ENCODE data around the gene DOLK. TPM values are rescaled to one million over a fixed set of nuclear protein-coding genes. Genes with fewer than 3 reads are reported as not detected.

Gene DOLK
- total RNA-seq, 1 experiment from 2014 or later = 14.8 TPM

GRCh38 chr9:128921881-128922763 lies 25.3 kb downstream of the DOLK start (continued):
- TF ChIP-seq, protein P1, sequence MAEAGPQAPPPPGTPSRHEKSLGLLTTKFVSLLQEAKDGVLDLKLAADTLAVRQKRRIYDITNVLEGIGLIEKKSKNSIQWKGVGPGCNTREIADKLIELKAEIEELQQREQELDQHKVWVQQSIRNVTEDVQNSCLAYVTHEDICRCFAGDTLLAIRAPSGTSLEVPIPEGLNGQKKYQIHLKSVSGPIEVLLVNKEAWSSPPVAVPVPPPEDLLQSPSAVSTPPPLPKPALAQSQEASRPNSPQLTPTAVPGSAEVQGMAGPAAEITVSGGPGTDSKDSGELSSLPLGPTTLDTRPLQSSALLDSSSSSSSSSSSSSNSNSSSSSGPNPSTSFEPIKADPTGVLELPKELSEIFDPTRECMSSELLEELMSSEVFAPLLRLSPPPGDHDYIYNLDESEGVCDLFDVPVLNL (CRISPR knock-in tag; IDR thresholded peaks at IDR 0.05; ENCODE audit: borderline replicate concordance, low read depth) = no peak

DNA sequence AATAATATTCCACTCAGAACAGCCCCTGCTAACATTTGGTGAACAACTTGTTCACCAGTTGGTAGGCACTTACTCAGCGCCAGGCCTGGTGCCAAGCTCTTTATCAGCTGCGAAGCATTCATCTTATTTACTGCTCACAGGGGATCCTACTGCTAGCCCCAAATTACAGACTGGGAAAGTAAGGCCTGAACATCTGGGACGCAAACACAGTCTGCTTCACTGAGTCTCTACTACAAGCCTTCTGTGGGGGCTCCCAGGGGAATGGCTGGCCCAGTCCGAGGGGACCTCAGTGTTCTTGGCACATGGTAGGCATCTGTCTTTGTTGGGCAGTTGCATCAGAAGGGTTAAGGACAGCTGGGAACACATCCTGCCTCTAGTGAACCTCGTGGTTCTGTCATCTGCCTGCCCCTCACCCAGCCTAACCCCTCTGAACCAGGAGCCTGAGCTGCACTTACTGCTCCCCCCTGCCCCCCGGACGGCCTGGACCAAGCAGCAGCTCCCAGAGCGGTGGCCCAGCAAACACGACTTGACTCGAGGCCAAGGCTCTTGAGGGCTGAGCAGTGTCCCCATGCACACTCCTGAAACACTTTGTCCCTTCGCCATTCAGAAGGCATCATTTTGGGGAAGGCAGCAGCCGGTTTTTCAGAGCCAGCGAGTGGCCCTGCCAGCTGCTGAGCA lies 26.9 kb downstream of the DOLK start, which contains the start of gene PHYHD1:
TSS of gene PHYHD1 (plus strand) at position 602 of the 678 bp plus-strand sequence. CDS start 1,342 bp downstream, outside the sequence.
- no peak for DNase-seq (ENCODE audit: low spot score)
- peaks cover 23% of the 10 kb centered on the region for H3K36me3 Mint-ChIP-seq
- peak within 1 kb of the TSS; percentile 69 for H3K27ac Mint-ChIP-seq
- H3K27me3 Mint-ChIP-seq (ENCODE audit: low read depth) = no peaks in the 10 kb centered on the region
- peak within 1 kb of the TSS; percentile 75 for H3K4me3 Mint-ChIP-seq
- H3K4me1 Mint-ChIP-seq = peaks cover 12% of the 10 kb centered on the region
- H3K9me3 Mint-ChIP-seq = no peaks in the 10 kb centered on the region
- CTCF ChIA-PET = interaction anchor here (1.2 to 1.9 kb wide), 4 partner anchors 41 to 188 kb away, joined by 3 to 5 read pairs (median 4); partner anchors contain the start of gene SH3GLB2
- no peak for ATAC-seq
- POLR2A ChIA-PET = no interaction called here
- TF ChIP-seq, protein P1 (CRISPR knock-in tag; IDR thresholded peaks at IDR 0.05; ENCODE audit: borderline replicate concordance, low read depth) = no peak
- TF ChIP-seq ZSCAN18 (CRISPR knock-in tag; IDR thresholded peaks at IDR 0.05) = no peak

GRCh38 chr9:128919402-128920089 lies 27.9 kb downstream of the DOLK start:
- Mint-ChIP-seq H3K4me3 (no peak overlapping the region), H3K9me3 (no peaks in the 10 kb centered on the region), H3K27ac (no peak overlapping the region), H3K4me1 (peaks cover 12% of the 10 kb centered on the region), H3K36me3 (peaks cover 24% of the 10 kb centered on the region), H3K27me3 (ENCODE audit: low read depth) (no peaks in the 10 kb centered on the region)
- ATAC-seq = no peak
- DNase-seq (ENCODE audit: low spot score) = no peak
- TF ChIP-seq, protein P2, sequence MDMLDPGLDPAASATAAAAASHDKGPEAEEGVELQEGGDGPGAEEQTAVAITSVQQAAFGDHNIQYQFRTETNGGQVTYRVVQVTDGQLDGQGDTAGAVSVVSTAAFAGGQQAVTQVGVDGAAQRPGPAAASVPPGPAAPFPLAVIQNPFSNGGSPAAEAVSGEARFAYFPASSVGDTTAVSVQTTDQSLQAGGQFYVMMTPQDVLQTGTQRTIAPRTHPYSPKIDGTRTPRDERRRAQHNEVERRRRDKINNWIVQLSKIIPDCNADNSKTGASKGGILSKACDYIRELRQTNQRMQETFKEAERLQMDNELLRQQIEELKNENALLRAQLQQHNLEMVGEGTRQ (CRISPR knock-in tag; IDR thresholded peaks at IDR 0.05) = no peak
- TF ChIP-seq FOXJ3 (CRISPR knock-in tag; IDR thresholded peaks at IDR 0.05; ENCODE audit: borderline replicate concordance) (no peak), NR1H2 (CRISPR knock-in tag; IDR thresholded peaks at IDR 0.05) (no peak), ZNF423 (CRISPR knock-in tag; IDR thresholded peaks at IDR 0.05) (no peak)
- ChIA-PET POLR2A (no interaction called here), CTCF (interaction anchor here (1.2 kb wide), 1 partner anchor 40 kb away, joined by 3 read pairs; no protein-coding TSS in a partner anchor)

- no peaks in the 10 kb centered on the region for H3K27me3 Mint-ChIP-seq (ENCODE audit: low read depth)
- no peak overlapping the region for H3K4me3 Mint-ChIP-seq
- no peak for DNase-seq (ENCODE audit: low spot score)
- H3K36me3 Mint-ChIP-seq = peaks cover 24% of the 10 kb centered on the region
- H3K9me3 Mint-ChIP-seq = no peaks in the 10 kb centered on the region
- ATAC-seq = no peak
- H3K27ac Mint-ChIP-seq = no peak overlapping the region
- POLR2A ChIA-PET = no interaction called here
- CTCF ChIA-PET = no interaction called here
- peaks cover 12% of the 10 kb centered on the region for H3K4me1 Mint-ChIP-seq
- TF ChIP-seq SMAD3 (CRISPR knock-in tag; IDR thresholded peaks at IDR 0.05; ENCODE audit: borderline replicate concordance) (no peak), PREB (CRISPR knock-in tag; IDR thresholded peaks at IDR 0.05; ENCODE audit: borderline replicate concordance) (no peak), EMX1 (CRISPR knock-in tag; IDR thresholded peaks at IDR 0.05) (no peak), ZNF263 (CRISPR knock-in tag; IDR thresholded peaks at IDR 0.05; ENCODE audit: low read depth) (no peak), ZNF138 (CRISPR knock-in tag; conservative IDR thresholded peaks at IDR 0.05) (no peak)
- TF ChIP-seq, protein P3, sequence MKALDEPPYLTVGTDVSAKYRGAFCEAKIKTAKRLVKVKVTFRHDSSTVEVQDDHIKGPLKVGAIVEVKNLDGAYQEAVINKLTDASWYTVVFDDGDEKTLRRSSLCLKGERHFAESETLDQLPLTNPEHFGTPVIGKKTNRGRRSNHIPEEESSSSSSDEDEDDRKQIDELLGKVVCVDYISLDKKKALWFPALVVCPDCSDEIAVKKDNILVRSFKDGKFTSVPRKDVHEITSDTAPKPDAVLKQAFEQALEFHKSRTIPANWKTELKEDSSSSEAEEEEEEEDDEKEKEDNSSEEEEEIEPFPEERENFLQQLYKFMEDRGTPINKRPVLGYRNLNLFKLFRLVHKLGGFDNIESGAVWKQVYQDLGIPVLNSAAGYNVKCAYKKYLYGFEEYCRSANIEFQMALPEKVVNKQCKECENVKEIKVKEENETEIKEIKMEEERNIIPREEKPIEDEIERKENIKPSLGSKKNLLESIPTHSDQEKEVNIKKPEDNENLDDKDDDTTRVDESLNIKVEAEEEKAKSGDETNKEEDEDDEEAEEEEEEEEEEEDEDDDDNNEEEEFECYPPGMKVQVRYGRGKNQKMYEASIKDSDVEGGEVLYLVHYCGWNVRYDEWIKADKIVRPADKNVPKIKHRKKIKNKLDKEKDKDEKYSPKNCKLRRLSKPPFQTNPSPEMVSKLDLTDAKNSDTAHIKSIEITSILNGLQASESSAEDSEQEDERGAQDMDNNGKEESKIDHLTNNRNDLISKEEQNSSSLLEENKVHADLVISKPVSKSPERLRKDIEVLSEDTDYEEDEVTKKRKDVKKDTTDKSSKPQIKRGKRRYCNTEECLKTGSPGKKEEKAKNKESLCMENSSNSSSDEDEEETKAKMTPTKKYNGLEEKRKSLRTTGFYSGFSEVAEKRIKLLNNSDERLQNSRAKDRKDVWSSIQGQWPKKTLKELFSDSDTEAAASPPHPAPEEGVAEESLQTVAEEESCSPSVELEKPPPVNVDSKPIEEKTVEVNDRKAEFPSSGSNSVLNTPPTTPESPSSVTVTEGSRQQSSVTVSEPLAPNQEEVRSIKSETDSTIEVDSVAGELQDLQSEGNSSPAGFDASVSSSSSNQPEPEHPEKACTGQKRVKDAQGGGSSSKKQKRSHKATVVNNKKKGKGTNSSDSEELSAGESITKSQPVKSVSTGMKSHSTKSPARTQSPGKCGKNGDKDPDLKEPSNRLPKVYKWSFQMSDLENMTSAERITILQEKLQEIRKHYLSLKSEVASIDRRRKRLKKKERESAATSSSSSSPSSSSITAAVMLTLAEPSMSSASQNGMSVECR (CRISPR knock-in tag; IDR thresholded peaks at IDR 0.05; ENCODE audit: borderline replicate concordance) = no peak
- TF ChIP-seq, protein P4, sequence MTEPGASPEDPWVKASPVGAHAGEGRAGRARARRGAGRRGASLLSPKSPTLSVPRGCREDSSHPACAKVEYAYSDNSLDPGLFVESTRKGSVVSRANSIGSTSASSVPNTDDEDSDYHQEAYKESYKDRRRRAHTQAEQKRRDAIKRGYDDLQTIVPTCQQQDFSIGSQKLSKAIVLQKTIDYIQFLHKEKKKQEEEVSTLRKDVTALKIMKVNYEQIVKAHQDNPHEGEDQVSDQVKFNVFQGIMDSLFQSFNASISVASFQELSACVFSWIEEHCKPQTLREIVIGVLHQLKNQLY (CRISPR knock-in tag; IDR thresholded peaks at IDR 0.05) = no peak
These were observed 28.5 kb downstream of the DOLK start for GRCh38 chr9:128918921-128919320.
